Neural cell (in vitro differentiated cells): Measurements from ENCODE around the gene TMEM135.

ENCODE experiments used
- EP300 ChIP-seq: fragments of 450-650 bp; conservative IDR thresholded peaks from 2 replicates; pipeline ENCODE4 v1.6.1; 2014; ENCODE audit warnings: antibody characterized with exemption, mild to moderate bottlenecking, moderate library complexity; ENCODE audit not compliant: poor library complexity, severe bottlenecking
- TAF1 ChIP-seq: IDR thresholded peaks from 2 replicates; pipeline ENCODE4 v1.6.1; 2012; ENCODE audit warnings: low read depth
- TF ChIP-seq, protein P1 (sequence below): fragments of 450-650 bp; IDR thresholded peaks from 2 replicates; pipeline ENCODE4 v1.5.1; 2014; ENCODE audit warnings: antibody characterized with exemption, mild to moderate bottlenecking, moderate library complexity; ENCODE audit not compliant: poor library complexity, severe bottlenecking

DNA sequence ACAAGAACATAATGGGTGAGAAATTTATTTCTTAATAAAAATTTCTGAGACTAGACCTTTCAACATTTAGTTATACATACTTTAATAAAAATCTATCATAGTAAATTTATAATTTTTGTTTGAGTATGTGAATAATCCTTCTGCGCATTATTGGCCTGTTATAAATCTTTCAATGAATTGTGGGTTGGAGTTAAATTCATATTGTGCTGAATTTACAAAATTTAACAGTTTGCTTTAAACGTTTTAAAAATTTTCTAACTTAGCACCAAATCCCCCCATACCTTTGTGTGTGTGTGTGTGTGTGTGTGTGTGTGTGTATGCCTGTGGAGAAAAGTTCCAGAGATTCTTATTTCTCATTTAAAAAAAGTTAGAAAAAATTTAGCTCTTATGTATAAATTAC is 111.0 kb downstream of the TMEM135 start:
- TF ChIP-seq, protein P1, sequence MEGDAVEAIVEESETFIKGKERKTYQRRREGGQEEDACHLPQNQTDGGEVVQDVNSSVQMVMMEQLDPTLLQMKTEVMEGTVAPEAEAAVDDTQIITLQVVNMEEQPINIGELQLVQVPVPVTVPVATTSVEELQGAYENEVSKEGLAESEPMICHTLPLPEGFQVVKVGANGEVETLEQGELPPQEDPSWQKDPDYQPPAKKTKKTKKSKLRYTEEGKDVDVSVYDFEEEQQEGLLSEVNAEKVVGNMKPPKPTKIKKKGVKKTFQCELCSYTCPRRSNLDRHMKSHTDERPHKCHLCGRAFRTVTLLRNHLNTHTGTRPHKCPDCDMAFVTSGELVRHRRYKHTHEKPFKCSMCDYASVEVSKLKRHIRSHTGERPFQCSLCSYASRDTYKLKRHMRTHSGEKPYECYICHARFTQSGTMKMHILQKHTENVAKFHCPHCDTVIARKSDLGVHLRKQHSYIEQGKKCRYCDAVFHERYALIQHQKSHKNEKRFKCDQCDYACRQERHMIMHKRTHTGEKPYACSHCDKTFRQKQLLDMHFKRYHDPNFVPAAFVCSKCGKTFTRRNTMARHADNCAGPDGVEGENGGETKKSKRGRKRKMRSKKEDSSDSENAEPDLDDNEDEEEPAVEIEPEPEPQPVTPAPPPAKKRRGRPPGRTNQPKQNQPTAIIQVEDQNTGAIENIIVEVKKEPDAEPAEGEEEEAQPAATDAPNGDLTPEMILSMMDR, result no peak
- TF ChIP-seq EP300, result no peak
- no peak for TF ChIP-seq TAF1
